ENCODE results near the gene WDR48. TPM values are rescaled to one million over a fixed set of nuclear protein-coding genes. Genes with fewer than 3 reads are reported as not detected.

WDR48 gene
- total RNA-seq, 1 donor from 2014 or later: 48.9 TPM

GRCh38 chr3:39106851-39107387 is 55.1 kb downstream of the WDR48 start:
- ATAC-seq (ENCODE audit: low read depth): no peak
- Mint-ChIP-seq H3K27ac (peak overlapping the region; percentile 68), H3K4me1 (peaks cover 68% of the 10 kb centered on the region), H3K4me3 (peak overlapping the region; percentile 87), H3K27me3 (no peaks in the 10 kb centered on the region), H3K36me3 (ENCODE audit: low read depth) (peaks cover 30% of the 10 kb centered on the region), H3K9me3 (no peaks in the 10 kb centered on the region)
- CTCF ChIA-PET: interaction anchor here (0.8 to 2.7 kb wide), 5 partner anchors 9 to 182 kb away, joined by 3 to 19 read pairs (median 3); no protein-coding TSS in a partner anchor
- POLR2A ChIA-PET: interaction anchor here (1.2 to 2.5 kb wide), 6 partner anchors 71 to 300 kb away, joined by 3 to 10 read pairs (median 4); partner anchors contain the start of gene RPSA
- intact Hi-C loops (cut with micrococcal nuclease): loop anchor here (2.0 kb wide), 1 partner anchor 300 kb away; the partner anchor contains the start of gene RPSA
- no peak for DNase-seq
- TF ChIP-seq CTCF (IDR thresholded peaks at IDR 0.05): no peak

GRCh38 chr3:39107388-39108199 is 55.8 kb downstream of the WDR48 start, which contains the start of the genes GORASP1 and TTC21A:
Gene GORASP1, minus strand, starts transcription at chr3:39107627. Its CDS starts 86 bp downstream, at chr3:39107541.
Gene TTC21A, plus strand, starts transcription at chr3:39107680. Its CDS starts 158 bp downstream, at chr3:39107838.
- ChIA-PET POLR2A (interaction anchor here (0.8 to 2.5 kb wide), 8 partner anchors 17 to 299 kb away, joined by 3 to 10 read pairs (median 6); partner anchors contain the start of gene RPSA), CTCF (interaction anchor here (0.8 to 1.8 kb wide), 4 partner anchors 41 to 185 kb away, joined by 3 to 6 read pairs (median 4); no protein-coding TSS in a partner anchor)
- peaks cover 62% of the 10 kb centered on the region for H3K4me1 Mint-ChIP-seq
- TF ChIP-seq CTCF (IDR thresholded peaks at IDR 0.05): no peak
- intact Hi-C loops (cut with micrococcal nuclease): loop anchor here (1.0 to 2.0 kb wide), 6 partner anchors 14 to 299 kb away; partner anchors contain the start of gene RPSA
- peak within 1 kb of the TSS; percentile 98 for H3K4me3 Mint-ChIP-seq
- ATAC-seq (ENCODE audit: low read depth) (peak; percentile 50), DNase-seq (peak; percentile 64)
- H3K27ac Mint-ChIP-seq: peak within 1 kb of the TSS; percentile 91
- peaks cover 31% of the 10 kb centered on the region for H3K36me3 Mint-ChIP-seq (ENCODE audit: low read depth)
- no peaks in the 10 kb centered on the region for H3K27me3 Mint-ChIP-seq
- H3K9me3 Mint-ChIP-seq: no peaks in the 10 kb centered on the region

GRCh38 chr3:39108200-39108710 is 56.4 kb downstream of the WDR48 start:
- intact Hi-C loops (cut with micrococcal nuclease): loop anchor here (1.0 kb wide), 5 partner anchors 13 to 276 kb away; no protein-coding TSS in a partner anchor
- peak overlapping the region; percentile 91 for H3K27ac Mint-ChIP-seq
- H3K4me3 Mint-ChIP-seq: peak overlapping the region; percentile 98
- no peak for TF ChIP-seq CTCF (IDR thresholded peaks at IDR 0.05)
- peaks cover 35% of the 10 kb centered on the region for H3K36me3 Mint-ChIP-seq (ENCODE audit: low read depth)
- H3K4me1 Mint-ChIP-seq: peaks cover 59% of the 10 kb centered on the region
- H3K27me3 Mint-ChIP-seq: no peaks in the 10 kb centered on the region
- ATAC-seq (ENCODE audit: low read depth) (peak; percentile 74), DNase-seq (no peak)
- POLR2A ChIA-PET: interaction anchor here (0.5 to 2.5 kb wide), 10 partner anchors 13 to 298 kb away, joined by 3 to 10 read pairs (median 6); partner anchors contain the start of gene RPSA
- no peaks in the 10 kb centered on the region for H3K9me3 Mint-ChIP-seq
- CTCF ChIA-PET: interaction anchor here (0.8 to 1.8 kb wide), 4 partner anchors 80 to 184 kb away, joined by 3 to 6 read pairs (median 6); no protein-coding TSS in a partner anchor

GRCh38 chr3:39109086-39109485 is 57.3 kb downstream of the WDR48 start:
- no peaks in the 10 kb centered on the region for H3K27me3 Mint-ChIP-seq
- ChIA-PET CTCF (interaction anchor here (1.4 to 1.8 kb wide), 3 partner anchors 8 to 183 kb away, joined by 6 to 8 read pairs (median 6); no protein-coding TSS in a partner anchor), POLR2A (interaction anchor here (1.0 to 2.5 kb wide), 7 partner anchors 12 to 298 kb away, joined by 3 to 10 read pairs (median 7); partner anchors contain the start of gene RPSA)
- peaks cover 35% of the 10 kb centered on the region for H3K36me3 Mint-ChIP-seq (ENCODE audit: low read depth)
- intact Hi-C loops (cut with micrococcal nuclease): no loop called here
- no peaks in the 10 kb centered on the region for H3K9me3 Mint-ChIP-seq
- TF ChIP-seq CTCF (IDR thresholded peaks at IDR 0.05): no peak
- H3K4me3 Mint-ChIP-seq: peak overlapping the region; percentile 98
- DNase-seq (no peak), ATAC-seq (ENCODE audit: low read depth) (no peak)
- peak overlapping the region; percentile 91 for H3K27ac Mint-ChIP-seq
- H3K4me1 Mint-ChIP-seq: peaks cover 54% of the 10 kb centered on the region
